ENCODE measurements around the gene PPM1D. TPM values are rescaled to one million over a fixed set of nuclear protein-coding genes. Genes with fewer than 3 reads are reported as not detected.
A peak's percentile ranks its signal among the peaks of the same experiment; 100 is the strongest.
"Not testable (repeated sequence)": the region's sequence is repeated elsewhere in the genome, so short reads cannot be mapped to it uniquely, and the experiment has no call there.

PPM1D gene
- total RNA-seq, 1 donor from 2014 or later = 5.0 TPM

- DNase-seq (ENCODE audit: low spot score) = not testable (repeated sequence)
- peak; percentile 34 for ATAC-seq
These were observed 6.5 kb upstream of the PPM1D start for GRCh38 chr17:60593441-60594036.

GRCh38 chr17:60594170-60594569, 5.8 kb upstream of the PPM1D start:
- DNase-seq (ENCODE audit: low spot score); ATAC-seq: not testable (repeated sequence)

GRCh38 chr17:60594734-60595133, 5.3 kb upstream of the PPM1D start:
- no peak for ATAC-seq
- DNase-seq (ENCODE audit: low spot score) = no peak

- ATAC-seq = no peak
- no peak for DNase-seq (ENCODE audit: low spot score)
These were observed 2.7 kb upstream of the PPM1D start for GRCh38 chr17:60597297-60597696.

GRCh38 chr17:60598001-60598736, 1.8 kb upstream of the PPM1D start:
- no peak for ATAC-seq
- DNase-seq (ENCODE audit: low spot score) = no peak

- ATAC-seq (no peak), DNase-seq (ENCODE audit: low spot score) (no peak)
These were observed 773 bp upstream of the PPM1D start for GRCh38 chr17:60599220-60599619.

- peak; percentile 73 for DNase-seq (ENCODE audit: low spot score)
- ATAC-seq = peak; percentile 52
These were observed 775 bp downstream of the PPM1D start for GRCh38 chr17:60600490-60601446.

GRCh38 chr17:60601447-60602384, 1.7 kb downstream of the PPM1D start:
- ATAC-seq (no peak), DNase-seq (ENCODE audit: low spot score) (peak; percentile 60)

- DNase-seq (ENCODE audit: low spot score) (no peak), ATAC-seq (no peak)
These were observed 2.4 kb downstream of the PPM1D start for GRCh38 chr17:60602385-60602742.

GRCh38 chr17:60602871-60603270, 2.9 kb downstream of the PPM1D start:
- ATAC-seq = no peak
- DNase-seq (ENCODE audit: low spot score) = no peak

- not testable (repeated sequence) for ATAC-seq; DNase-seq (ENCODE audit: low spot score)
These were observed 3.5 kb downstream of the PPM1D start for GRCh38 chr17:60603477-60603876.

GRCh38 chr17:60604686-60605334, 4.8 kb downstream of the PPM1D start:
- DNase-seq (ENCODE audit: low spot score) (no peak), ATAC-seq (no peak)

GRCh38 chr17:60606036-60606435, 6.0 kb downstream of the PPM1D start:
- DNase-seq (ENCODE audit: low spot score) (no peak), ATAC-seq (no peak)

- DNase-seq (ENCODE audit: low spot score) = no peak
- no peak for ATAC-seq
These were observed 10.5 kb downstream of the PPM1D start for GRCh38 chr17:60610473-60610872.

- not testable (repeated sequence) for DNase-seq (ENCODE audit: low spot score); ATAC-seq
These were observed 11.3 kb downstream of the PPM1D start for GRCh38 chr17:60611321-60611720.

GRCh38 chr17:60613325-60613724, 13.3 kb downstream of the PPM1D start:
- ATAC-seq = no peak
- DNase-seq (ENCODE audit: low spot score) = no peak

- DNase-seq (ENCODE audit: low spot score); ATAC-seq: not testable (repeated sequence)
These were observed 13.8 kb downstream of the PPM1D start for GRCh38 chr17:60613796-60614195.

GRCh38 chr17:60614247-60614646, 14.3 kb downstream of the PPM1D start:
- DNase-seq (ENCODE audit: low spot score); ATAC-seq: not testable (repeated sequence)

GRCh38 chr17:60615108-60615507, 15.1 kb downstream of the PPM1D start:
- ATAC-seq (no peak), DNase-seq (ENCODE audit: low spot score) (no peak)

- ATAC-seq (no peak), DNase-seq (ENCODE audit: low spot score) (no peak)
These were observed 15.8 kb downstream of the PPM1D start for GRCh38 chr17:60615840-60616239.

Measured in left lobe of liver (tissue), 2 donors.